NCI-H446 (cell line): ENCODE measurements around the gene NPC1.
"Not testable (repeated sequence)": the region's sequence is repeated elsewhere in the genome, so short reads cannot be mapped to it uniquely, and the experiment has no call there.

Experiments
- DNase-seq, 2 experiments: peaks; one replicate each; lab custom pipeline; 2025; lab: John Stamatoyannopoulos, UW

The NPC1 gene

GRCh38 chr18:23575309-23575651 is 11.0 kb downstream of the NPC1 start:
- no peak for DNase-seq

- no peak for DNase-seq
Observed at GRCh38 chr18:23574611-23575308, 11.5 kb downstream of the NPC1 start.

DNA sequence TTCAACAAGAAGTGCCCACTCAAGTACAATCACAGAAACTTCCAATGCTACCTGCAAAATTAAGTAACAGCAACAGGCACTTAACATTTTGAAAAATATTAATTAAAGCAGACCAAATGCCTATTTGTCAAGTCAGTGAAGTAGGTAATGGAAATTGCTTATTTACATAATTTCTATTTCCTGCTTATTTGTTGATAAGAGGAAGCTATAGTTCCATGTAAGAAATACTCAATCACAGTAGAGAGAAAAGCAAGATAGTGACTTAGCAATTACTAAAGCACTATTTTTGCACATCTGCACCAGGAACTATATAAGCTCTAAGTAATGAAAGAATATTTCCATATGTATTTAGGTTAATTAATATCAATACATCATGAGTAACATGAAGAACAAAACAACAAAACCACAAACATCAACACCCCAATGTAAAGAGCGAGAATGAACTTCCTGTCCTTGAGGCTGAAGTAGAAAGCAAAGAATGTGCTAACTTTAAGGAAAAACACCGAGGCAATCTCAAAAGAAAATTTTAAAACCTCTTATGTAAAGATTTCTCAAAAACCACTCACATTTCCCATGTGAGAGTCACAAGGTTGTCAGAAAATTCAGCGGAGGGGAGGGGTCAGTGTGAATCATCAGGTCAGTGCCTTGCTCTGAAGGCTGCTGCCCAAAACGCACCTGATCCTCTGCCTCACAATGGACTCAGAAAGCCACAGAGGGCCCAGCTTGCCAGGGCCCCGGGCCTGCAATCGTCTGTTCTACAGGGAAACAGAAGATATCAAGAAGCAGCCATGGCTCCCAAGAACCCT is 12.5 kb downstream of the NPC1 start:
- DNase-seq, result no peak

GRCh38 chr18:23573020-23573419 is 13.3 kb downstream of the NPC1 start:
- DNase-seq, result no peak

- DNase-seq, result no peak
Observed at GRCh38 chr18:23572570-23572969, 13.7 kb downstream of the NPC1 start.

DNA sequence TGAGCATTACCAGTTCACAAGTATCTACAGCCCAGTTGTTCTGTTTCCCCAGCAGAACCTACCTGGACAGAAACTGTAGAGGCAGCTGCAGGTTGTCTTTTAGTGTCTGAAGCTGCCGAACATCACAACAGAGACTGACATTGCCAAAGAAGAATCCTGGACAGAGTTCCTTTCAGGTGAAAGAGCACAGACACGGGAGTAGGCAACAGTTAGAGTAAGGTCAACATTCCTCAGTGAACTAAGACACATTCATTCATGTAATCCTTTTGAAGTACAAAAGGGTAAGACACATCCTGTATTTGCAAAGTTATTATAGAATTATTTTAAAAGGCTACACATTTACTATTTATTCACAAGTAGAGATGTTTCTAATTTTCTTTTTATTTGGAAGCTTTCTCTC is 14.3 kb downstream of the NPC1 start:
- no peak for DNase-seq

GRCh38 chr18:23570912-23571504 is 15.3 kb downstream of the NPC1 start:
- DNase-seq, result no peak

DNA sequence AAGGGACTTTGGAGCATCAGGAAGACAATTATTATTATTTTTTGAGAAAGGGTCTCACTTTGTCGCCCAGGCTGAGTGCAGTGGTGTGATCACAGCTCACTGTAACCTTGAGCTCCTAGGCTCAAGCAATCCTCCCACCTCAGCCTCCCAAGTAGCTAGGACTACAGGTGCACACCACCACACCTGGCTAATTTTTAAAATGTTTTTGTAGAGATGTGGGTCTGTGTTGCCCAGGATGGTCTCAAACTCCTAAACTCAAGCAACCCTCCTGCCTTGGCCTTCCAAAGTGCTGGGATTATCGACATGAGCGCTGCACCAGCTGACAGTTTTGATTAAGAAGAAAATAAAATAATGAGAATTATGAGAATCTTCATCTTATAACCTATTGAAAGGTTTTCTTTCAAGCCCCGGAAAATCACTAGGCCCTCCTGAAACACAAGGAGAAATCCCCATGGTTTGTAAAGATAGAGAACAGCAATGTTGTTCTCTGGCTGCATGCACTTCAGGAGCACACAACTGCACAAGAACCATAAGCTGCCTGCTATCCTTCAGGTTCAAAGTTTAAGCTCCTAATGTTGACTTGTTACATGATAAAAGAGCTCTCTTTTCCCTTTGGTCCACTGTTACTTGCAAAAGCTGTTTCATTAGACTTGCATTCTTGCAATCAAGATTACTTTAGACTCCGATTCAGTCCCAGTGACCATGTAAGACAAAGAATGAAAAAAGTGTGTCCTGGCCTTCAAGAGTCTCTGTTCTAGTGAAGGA is 16.8 kb downstream of the NPC1 start:
- no peak for DNase-seq

DNA sequence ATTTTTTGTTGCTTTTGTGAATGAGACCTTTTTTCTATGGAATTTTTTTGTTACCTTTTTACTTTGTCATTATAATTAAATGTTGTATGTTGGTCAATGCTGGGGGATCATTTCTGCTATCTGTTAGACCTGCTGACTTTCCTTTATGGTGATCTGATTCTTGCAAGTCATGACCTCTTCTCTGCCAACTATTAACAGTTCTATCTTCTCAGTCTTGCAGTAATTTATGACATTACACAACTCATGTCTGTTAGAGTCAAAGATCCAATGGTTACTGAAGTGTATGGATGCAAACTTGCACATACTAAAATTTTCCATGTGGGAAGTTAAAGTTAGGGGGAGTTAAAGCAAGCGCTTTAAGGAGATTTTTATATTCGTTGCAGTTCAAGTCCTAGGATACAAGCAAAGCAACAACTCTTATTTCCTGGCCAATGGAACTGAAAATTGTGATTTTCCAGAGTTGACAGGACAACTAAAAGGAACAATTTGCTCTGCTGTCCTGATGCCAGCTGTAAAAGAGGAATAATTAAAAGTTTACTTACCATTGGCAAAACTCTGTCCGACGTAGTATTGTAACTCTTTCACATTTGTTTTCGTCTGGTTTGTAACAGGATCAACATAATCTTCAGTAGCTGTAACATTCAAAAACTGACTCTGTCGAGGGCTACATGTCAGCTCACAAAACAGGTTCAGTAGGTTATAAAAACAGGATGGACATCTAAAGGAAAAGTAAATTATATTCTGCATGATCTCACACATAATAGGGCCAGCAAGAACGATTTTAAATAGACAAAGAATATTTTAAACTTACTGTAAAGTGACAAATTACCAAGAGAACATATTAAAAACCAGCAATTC is 17.8 kb downstream of the NPC1 start:
- DNase-seq, result no peak

DNA sequence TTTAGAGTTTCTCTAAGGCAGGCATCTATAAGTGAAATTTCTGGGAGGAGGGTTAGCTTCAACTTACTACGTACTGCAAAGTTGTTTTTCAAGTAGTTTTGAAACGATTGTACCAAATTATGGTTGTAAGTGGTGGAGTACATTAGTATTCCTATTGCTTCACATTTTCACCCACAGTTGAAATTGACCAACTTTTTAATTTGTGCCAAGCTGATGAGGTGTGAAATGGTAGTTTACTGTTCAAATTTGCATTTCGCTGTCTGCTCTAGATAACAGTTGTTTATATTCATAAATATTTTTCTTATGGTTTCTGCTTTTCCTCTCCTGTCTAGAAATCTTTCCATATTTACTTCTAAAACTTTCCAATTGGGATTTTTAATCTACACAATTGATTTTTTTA is 18.6 kb downstream of the NPC1 start:
- no peak for DNase-seq

- no peak for DNase-seq
Observed at GRCh38 chr18:23565916-23566547, 20.3 kb downstream of the NPC1 start.

- DNase-seq, result no peak
Observed at GRCh38 chr18:23563377-23564043, 22.8 kb downstream of the NPC1 start.

DNA sequence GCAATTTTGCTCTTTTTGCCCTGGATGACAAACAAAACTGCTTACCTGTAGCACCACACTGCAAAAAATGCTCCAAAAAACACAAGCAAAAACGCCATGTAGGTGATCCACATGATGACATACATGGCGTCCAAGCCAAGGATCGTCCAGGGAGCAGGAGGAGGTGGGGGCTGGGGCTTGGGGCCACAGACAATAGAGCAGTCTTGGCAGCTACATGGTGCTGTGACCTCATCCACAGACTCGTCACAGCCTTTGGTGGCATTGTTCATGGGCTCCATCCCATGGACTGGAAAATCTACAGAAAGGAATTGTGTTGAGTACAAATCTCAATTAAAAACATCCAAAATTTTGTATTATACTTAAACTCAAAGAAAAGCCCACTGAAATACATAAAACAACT is 26.1 kb downstream of the NPC1 start:
- DNase-seq, result no peak

DNA sequence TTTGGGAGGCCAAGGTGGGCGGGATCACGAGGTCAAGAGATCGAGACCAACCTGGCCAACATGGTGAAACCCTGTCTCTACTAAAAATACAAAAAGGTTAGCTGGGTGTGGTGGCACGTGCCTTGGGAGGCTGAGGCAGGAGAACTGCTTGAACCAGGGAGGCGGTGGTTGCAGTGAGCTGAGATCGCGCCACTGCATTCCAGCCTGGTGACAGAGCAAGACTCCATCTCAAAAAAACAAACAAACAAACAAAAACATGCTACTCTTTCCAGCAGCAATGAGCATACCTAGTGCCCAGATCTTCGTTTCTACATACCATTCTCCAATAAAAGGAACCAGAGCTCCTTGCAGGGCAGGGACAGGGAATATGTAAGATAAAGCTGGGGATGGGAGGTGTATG is 28.8 kb downstream of the NPC1 start:
- not testable (repeated sequence) for DNase-seq

- no peak for DNase-seq
Observed at GRCh38 chr18:23556145-23556780, 30.0 kb downstream of the NPC1 start.

DNA sequence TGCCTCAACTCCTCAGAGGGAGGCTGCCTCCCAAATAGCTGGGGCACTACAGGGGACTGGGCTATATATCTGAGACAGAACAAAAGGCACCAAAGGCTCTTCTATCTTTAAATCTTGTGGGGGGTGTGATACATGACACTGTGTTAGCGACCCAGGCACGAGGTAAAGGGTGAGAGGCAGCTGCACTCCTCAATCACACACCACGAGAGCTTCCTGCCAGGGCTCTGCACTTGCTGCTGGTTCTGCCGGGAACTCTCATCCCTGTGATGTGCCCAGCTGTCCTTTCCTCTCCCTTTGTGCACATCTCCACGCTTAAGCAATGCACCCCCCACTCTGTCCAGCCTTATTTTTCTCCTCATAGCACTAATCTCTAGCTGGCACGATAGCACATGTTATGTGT is 32.4 kb downstream of the NPC1 start:
- DNase-seq, result no peak

DNA sequence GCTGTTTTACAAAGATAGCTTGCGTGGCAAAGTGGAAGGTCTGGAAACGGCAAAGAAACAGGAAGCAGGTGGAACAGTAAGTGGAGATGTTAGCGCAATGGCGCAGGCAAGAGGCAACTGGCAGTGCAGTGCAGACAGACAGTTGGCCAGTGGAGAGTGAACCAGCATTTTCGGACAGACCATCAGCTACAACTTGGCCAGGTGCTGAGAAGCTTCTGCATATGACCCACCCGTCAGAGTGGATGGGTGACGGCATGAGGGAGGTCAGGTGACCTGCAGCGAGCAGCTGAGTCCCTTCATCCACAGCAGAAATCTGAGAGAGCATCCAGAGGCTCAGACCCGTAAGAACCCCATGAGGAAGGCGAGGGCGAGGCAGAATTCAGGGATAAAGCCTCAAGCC is 33.8 kb downstream of the NPC1 start:
- DNase-seq, result no peak

DNA sequence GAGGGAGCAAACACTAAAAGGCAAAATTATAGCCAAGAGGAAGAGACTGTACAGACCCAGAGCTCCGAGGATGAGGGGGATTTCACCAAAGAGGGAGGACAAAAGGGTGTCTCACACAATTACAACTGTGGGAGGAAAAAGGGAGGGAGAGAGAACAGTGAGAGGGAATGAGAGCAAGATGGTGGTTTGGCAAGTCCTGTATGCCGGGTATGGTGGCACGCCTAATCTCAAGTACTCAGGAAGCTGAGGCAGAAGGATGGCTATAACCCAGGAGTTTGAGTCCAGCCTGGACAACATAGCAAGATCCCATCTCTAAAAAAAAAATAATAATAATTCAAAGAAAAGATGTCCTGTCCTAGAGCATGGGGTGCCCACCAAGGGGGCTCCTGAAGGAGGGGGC is 34.3 kb downstream of the NPC1 start:
- DNase-seq, result no peak

DNA sequence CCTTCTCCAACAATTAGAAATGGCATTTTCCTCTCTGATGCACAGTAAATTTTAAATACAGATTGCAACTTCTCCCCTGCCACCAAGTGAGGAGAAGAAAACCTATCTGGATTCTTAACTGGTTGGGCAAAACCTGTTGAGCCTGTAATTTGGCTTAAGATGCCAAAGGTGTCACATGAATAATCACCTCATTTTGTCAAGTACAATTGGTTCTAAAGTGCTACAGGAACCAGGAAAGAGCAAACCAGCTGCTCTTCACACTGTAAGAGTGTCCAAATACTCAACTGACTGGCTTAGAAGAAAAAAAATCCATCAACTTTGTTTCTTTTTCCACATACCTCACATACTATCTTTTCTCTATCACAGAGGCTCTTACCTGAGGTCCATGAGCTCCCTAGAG is 35.4 kb downstream of the NPC1 start:
- no peak for DNase-seq

- DNase-seq, result no peak
Observed at GRCh38 chr18:23548719-23549118, 37.6 kb downstream of the NPC1 start.
